ENCODE results near the gene MAPK8.
A peak's percentile ranks its signal among the peaks of the same experiment; 100 is the strongest.

MAPK8 gene

DNA sequence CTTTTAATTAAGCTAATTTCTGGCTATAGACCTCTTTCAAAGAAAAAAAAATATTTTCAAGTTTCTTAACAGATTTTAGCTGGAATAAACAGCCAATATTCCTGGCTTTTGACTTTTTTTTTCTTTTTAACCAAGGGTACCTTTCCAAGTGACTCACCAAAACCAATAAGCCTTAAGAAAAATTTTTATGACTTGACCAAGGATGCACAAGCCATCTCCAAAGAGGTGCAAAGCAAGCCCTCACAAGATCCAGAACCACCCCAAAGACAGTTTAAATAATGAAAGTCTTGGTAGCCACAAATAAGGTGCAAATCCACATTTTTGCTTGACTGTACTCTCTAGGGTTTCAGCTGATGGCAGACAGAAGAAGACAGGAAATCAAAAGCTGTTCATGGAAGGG, 76.5 kb downstream of the MAPK8 start:
- FAIRE-seq = no peak
- no peak for TF ChIP-seq CTCF (IDR thresholded peaks at IDR 0.05; ENCODE audit: insufficient read depth, missing control alignments)
- no peak for DNase-seq (ENCODE audit: insufficient read length, low spot score)

- FAIRE-seq (no peak), DNase-seq (ENCODE audit: insufficient read length, low spot score) (no peak)
- TF ChIP-seq CTCF (IDR thresholded peaks at IDR 0.05; ENCODE audit: insufficient read depth, missing control alignments) = no peak
Measured at GRCh38 chr10:48383393-48383792, 76.9 kb downstream of the MAPK8 start.

DNA sequence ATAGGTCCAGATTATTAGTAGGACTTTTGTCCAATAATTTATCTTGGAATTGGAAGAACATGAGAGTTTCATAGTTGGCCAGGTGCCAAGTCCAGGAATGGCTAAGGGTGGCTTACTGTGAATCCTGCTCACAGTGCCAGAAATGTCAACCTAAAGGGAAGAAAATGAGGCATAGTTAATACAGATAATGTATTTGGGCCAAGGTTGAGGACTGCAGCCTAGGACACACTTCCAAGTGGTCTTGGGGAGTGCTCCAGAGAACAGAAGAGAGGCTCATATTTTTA, 78.2 kb downstream of the MAPK8 start:
- no peak for FAIRE-seq
- no peak for DNase-seq (ENCODE audit: insufficient read length, low spot score)
- TF ChIP-seq CTCF (IDR thresholded peaks at IDR 0.05; ENCODE audit: insufficient read depth, missing control alignments) = no peak

- TF ChIP-seq CTCF (IDR thresholded peaks at IDR 0.05; ENCODE audit: insufficient read depth, missing control alignments) = no peak
- DNase-seq (ENCODE audit: insufficient read length, low spot score) = no peak
- FAIRE-seq = no peak
Measured at GRCh38 chr10:48389272-48389671, 82.8 kb downstream of the MAPK8 start.

- FAIRE-seq (no peak), DNase-seq (ENCODE audit: insufficient read length, low spot score) (no peak)
- no peak for TF ChIP-seq CTCF (IDR thresholded peaks at IDR 0.05; ENCODE audit: insufficient read depth, missing control alignments)
Measured at GRCh38 chr10:48389846-48390557, 83.5 kb downstream of the MAPK8 start.

- FAIRE-seq (no peak), DNase-seq (ENCODE audit: insufficient read length, low spot score) (no peak)
- no peak for TF ChIP-seq CTCF (IDR thresholded peaks at IDR 0.05; ENCODE audit: insufficient read depth, missing control alignments)
Measured at GRCh38 chr10:48390558-48390871, 84.0 kb downstream of the MAPK8 start.

DNA sequence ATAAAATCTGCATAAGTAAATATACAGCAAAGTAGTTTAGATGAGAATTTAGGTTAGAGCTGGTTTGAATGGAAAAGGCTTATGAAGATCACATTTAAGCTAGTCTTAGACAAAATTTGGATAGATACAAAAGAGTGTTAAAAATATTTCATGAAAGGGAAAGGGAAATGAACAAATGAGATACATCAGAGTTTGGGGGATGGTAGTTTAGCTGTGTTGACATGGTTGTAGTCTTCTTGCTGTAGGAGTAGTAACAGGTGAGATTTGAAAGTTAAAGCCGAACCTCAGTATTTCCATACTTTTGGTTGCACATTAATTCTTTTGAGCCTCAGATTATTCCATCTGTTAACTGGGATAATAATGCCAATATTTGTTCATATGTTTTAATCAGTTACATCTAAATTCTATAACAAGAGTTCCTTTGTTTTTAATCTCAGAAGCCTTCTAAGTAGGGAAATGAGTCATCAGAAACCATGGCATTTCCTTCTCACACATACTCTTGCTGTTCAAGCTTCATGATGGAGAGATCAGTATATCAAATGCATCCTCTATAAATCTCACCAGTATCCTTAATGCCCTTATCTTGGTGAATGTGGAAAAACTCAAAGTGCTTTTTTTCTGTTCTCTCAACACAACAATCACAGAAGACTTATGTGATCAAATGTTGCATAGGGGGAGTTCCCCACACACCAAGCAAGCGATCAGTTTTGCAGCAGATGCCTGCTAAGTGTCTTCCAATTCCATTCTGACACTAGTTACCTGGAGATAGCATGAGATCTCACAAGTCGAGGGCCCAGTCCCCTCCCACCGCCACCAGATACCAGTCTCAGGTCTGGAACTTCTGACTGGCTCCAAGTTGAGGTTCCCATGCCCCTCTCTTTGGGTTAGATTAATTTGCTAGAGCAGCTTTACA, 84.7 kb downstream of the MAPK8 start:
- DNase-seq (ENCODE audit: insufficient read length, low spot score) (no peak), FAIRE-seq (peak; percentile 44)
- TF ChIP-seq CTCF (IDR thresholded peaks at IDR 0.05; ENCODE audit: insufficient read depth, missing control alignments) = no peak

Data from D721Med (cell line).